CD4-positive, alpha-beta T cell treated with Interferon gamma for 1 hour (primary cell): Measurements from ENCODE around the gene PLXNA1.
A peak's percentile ranks its signal among the peaks of the same experiment; 100 is the strongest.

Experiments
- DNase-seq: peaks from one replicate; pipeline ENCODE4 v3.0.0-alpha.2; 2020

Gene PLXNA1

GRCh38 chr3:126968391-126969390 lies 14.2 kb upstream of the PLXNA1 start:
- DNase-seq, result no peak

GRCh38 chr3:126969586-126969985 lies 13.3 kb upstream of the PLXNA1 start:
- no peak for DNase-seq

- DNase-seq, result no peak
Measured at GRCh38 chr3:126970101-126970500, 12.8 kb upstream of the PLXNA1 start.

GRCh38 chr3:126970921-126971320 lies 12.0 kb upstream of the PLXNA1 start:
- DNase-seq, result no peak

- no peak for DNase-seq
Measured at GRCh38 chr3:126971891-126972351, 11.0 kb upstream of the PLXNA1 start.

- no peak for DNase-seq
Measured at GRCh38 chr3:126972866-126973265, 10.0 kb upstream of the PLXNA1 start.

DNA sequence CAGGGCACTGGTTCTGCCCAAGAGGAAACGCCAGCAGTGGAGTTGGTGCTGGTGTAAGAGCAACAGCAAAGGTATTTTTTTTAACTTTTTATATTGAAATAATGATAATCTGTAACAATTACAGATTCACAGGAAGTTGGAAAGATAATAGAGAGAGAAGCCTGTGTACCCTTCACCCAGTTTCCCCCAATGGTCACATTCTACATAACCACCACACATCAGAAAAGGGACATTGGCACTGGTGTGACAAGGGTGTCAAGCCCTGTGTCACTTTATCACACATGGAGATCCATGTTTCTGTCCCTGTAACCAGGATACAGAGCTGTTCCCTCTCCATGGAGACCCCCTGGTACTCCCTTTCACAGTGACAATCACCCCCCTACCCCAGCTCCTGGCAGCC lies 9.1 kb upstream of the PLXNA1 start:
- no peak for DNase-seq

DNA sequence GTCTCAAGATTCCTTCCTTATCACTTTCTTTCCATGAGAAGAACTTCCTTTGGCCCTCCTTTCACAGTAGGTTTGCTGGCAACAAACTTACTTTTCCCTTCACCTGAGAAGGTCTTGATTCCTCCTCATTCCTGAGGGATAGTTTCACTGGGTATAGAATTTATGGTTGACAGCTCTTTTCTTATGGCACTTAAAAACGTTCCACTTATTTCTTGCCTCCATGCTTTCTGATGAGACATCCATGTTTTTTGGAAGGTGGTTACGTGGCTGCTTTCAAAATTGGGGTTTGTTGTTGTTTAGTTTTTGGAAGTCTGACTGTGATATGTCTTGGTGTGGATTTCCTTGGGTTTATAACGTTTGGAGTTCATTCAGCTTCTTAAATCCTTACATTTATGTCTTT lies 8.2 kb upstream of the PLXNA1 start:
- DNase-seq, result no peak

DNA sequence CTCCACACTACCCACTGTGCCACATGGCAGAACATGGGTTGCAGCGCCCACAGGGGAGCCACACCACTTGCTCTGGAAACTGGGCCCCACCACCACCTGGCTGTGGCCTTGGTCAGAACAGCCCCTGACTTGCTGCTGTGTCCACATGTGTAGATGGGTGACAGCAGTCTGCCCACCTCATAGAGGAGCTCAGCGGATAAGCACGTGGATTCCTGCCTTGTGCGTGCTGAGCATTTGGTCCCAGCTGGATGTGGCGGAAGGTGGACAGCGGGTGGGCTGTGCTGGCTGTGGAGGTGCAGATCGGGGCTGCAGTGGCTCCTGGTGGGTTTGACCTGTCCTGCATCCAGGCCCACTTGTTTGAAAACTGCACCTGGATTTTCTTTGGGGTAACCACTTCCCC lies 6.0 kb upstream of the PLXNA1 start:
- no peak for DNase-seq

- DNase-seq, result no peak
Measured at GRCh38 chr3:126977821-126978220, 5.1 kb upstream of the PLXNA1 start.

- DNase-seq, result no peak
Measured at GRCh38 chr3:126978291-126978690, 4.6 kb upstream of the PLXNA1 start.

DNA sequence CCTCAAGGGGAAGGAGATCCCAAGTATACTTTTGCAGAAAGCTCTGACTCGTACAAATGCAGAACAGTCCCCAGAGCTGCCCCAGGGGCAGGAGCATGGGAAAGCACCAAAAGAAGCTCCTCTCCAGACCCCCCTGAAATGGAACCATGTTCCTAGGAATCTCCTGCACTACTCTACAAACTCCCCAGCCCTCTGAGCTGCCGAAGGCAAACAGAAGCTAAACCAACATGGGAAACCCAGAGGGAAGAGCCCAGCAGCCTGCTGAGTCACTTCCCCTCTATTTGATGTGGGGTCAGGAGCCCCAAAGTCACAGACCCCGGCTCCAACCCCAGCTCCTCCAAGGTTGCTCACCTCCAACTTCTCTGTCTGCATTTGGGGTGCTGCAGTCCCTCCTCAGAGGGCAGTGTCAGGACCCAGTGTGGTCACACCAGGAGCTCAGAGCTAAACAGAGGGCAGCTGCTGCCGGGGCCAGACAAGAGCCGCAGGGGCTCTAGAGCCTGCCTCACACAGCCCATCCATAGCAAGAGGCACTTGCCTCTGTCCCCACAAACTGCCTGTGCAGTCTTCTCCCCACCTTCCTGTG lies 3.8 kb upstream of the PLXNA1 start:
- no peak for DNase-seq

GRCh38 chr3:126980266-126980811 lies 2.6 kb upstream of the PLXNA1 start:
- no peak for DNase-seq

GRCh38 chr3:126982126-126982470 lies 817 bp upstream of the PLXNA1 start:
- DNase-seq, result peak; percentile 73

GRCh38 chr3:126983276-126983652 lies 349 bp downstream of the PLXNA1 start:
- no peak for DNase-seq

- no peak for DNase-seq
Measured at GRCh38 chr3:126983653-126984390, 907 bp downstream of the PLXNA1 start.

- no peak for DNase-seq
Measured at GRCh38 chr3:126984391-126985131, 1.6 kb downstream of the PLXNA1 start.

- DNase-seq, result no peak
Measured at GRCh38 chr3:126985132-126985985, 2.4 kb downstream of the PLXNA1 start.

- DNase-seq, result no peak
Measured at GRCh38 chr3:126986001-126986400, 3.1 kb downstream of the PLXNA1 start.

DNA sequence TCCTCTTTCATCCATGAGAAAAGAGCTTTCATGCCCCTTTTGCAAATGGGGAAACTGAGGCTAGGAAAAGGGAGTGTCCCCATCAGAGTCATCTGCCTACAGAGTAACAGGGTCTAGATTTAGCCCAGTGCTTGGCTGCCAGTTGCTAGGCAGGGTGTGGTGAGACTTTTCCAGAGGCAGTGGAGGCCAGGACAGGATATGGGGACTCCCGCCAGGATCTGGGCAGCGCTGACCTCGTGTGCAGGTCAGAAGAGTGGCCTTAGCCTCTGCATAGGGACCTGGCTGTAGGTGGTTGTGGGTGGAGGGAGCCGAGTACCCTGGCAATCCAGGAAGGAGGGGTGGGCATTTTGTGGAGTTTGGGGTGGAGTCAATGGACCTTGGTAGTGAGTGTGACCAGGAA lies 4.2 kb downstream of the PLXNA1 start:
- DNase-seq, result no peak

- no peak for DNase-seq
Measured at GRCh38 chr3:126987596-126987995, 4.7 kb downstream of the PLXNA1 start.
